ENCODE results near the gene PRKAG2.

GRCh38 chr7:151513133-151513532 is 363.8 kb downstream of the PRKAG2 start:
- TF ChIP-seq CTCF (conservative IDR thresholded peaks at IDR 0.05; ENCODE audit: low read depth, low read length) (no peak), EZH2 (IDR thresholded peaks at IDR 0.05; ENCODE audit: low read length, unreplicated experiment) (no peak)

Data from PC-3 (cell line).